ENCODE measurements around the gene CEBPZ. TPM values are rescaled to one million over a fixed set of nuclear protein-coding genes. Genes with fewer than 3 reads are reported as not detected.
"Not testable (repeated sequence)": the region's sequence is repeated elsewhere in the genome, so short reads cannot be mapped to it uniquely, and the experiment has no call there.

Gene CEBPZ
- total RNA-seq, 2 donors from 2014 or later, result 43.6 to 53.2 TPM

GRCh38 chr2:37215250-37215649 lies 16.1 kb downstream of the CEBPZ start:
- TF ChIP-seq, protein P1, sequence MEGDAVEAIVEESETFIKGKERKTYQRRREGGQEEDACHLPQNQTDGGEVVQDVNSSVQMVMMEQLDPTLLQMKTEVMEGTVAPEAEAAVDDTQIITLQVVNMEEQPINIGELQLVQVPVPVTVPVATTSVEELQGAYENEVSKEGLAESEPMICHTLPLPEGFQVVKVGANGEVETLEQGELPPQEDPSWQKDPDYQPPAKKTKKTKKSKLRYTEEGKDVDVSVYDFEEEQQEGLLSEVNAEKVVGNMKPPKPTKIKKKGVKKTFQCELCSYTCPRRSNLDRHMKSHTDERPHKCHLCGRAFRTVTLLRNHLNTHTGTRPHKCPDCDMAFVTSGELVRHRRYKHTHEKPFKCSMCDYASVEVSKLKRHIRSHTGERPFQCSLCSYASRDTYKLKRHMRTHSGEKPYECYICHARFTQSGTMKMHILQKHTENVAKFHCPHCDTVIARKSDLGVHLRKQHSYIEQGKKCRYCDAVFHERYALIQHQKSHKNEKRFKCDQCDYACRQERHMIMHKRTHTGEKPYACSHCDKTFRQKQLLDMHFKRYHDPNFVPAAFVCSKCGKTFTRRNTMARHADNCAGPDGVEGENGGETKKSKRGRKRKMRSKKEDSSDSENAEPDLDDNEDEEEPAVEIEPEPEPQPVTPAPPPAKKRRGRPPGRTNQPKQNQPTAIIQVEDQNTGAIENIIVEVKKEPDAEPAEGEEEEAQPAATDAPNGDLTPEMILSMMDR (IDR thresholded peaks at IDR 0.05), result no peak
- Histone ChIP-seq H3K4me3 (no peak overlapping the region), H3K27ac (no peak overlapping the region)

GRCh38 chr2:37211939-37212338 lies 19.5 kb downstream of the CEBPZ start:
- TF ChIP-seq, protein P1 (IDR thresholded peaks at IDR 0.05), result no peak
- no peak overlapping the region for H3K9ac ChIP-seq (ENCODE audit: low read depth in 2 of 2, low read length in 2 of 2)
- no peak overlapping the region for H3K4me3 ChIP-seq
- no peak overlapping the region for H3K27ac ChIP-seq
- H3K9me3 ChIP-seq, result no peaks in the 10 kb centered on the region
- H3K36me3 ChIP-seq, result peaks cover 13% of the 10 kb centered on the region
- intact Hi-C loops (cut with DNase I), result no loop called here
- no peaks in the 10 kb centered on the region for H3K27me3 ChIP-seq
- DNase-seq, result no peak
- H3K4me1 ChIP-seq, result no peaks in the 10 kb centered on the region

More at GRCh38 chr2:37215250-37215649, 16.1 kb downstream of the CEBPZ start:
- Histone ChIP-seq H3K27me3 (no peaks in the 10 kb centered on the region), H3K4me1 (no peaks in the 10 kb centered on the region), H3K9me3 (no peaks in the 10 kb centered on the region), H3K36me3 (no peaks in the 10 kb centered on the region), H3K9ac (ENCODE audit: low read depth in 2 of 2, low read length in 2 of 2) (no peak overlapping the region)
- intact Hi-C loops (cut with DNase I), result no loop called here
- DNase-seq, result no peak

DNA sequence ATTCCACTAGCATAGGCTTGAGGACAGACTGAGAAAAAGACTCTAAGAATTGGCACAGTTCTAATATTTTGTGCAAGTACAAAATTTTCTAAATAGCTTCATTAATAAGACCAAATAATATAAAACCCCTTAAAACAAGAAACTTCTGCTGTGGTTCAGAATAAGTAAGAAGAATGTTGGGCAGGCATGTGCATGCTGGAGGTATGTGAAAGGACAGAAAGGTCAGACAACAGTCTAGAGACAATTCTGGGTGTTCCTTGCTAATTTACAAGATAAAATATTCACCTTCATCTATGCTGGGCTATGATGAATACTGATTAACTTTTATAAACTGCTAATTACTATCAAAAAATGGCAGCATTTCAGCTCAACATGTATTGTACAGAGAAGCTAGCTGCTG lies 20.2 kb downstream of the CEBPZ start:
- Histone ChIP-seq H3K9me3 (no peaks in the 10 kb centered on the region), H3K36me3 (peaks cover 15% of the 10 kb centered on the region), H3K27ac (no peak overlapping the region), H3K9ac (ENCODE audit: low read depth in 2 of 2, low read length in 2 of 2) (no peak overlapping the region), H3K4me1 (no peaks in the 10 kb centered on the region), H3K27me3 (no peaks in the 10 kb centered on the region), H3K4me3 (no peak overlapping the region)
- no peak for DNase-seq
- TF ChIP-seq, protein P1 (IDR thresholded peaks at IDR 0.05), result no peak
- intact Hi-C loops (cut with DNase I), result no loop called here

DNA sequence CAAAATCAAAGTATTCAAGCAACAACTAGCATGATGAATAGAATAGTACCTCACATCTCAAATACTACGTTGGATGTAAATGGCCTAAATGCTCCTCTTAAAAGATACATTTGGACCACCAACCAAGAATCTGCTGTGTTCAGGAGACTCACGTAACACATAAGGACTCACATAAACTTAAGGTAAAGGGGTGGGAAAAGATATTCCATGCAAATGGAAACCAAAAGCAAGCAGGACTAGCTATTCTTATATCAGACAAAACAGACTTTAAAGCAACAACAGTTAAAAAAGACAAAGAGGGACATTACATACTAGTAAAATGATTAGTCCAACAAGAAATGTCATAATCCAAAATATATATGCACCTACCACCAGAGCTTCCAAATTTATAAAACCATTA lies 24.6 kb downstream of the CEBPZ start:
- H3K4me1 ChIP-seq; H3K4me3 ChIP-seq; intact Hi-C loops (cut with DNase I); DNase-seq; H3K9ac ChIP-seq (ENCODE audit: low read depth in 2 of 2, low read length in 2 of 2); H3K9me3 ChIP-seq; H3K27me3 ChIP-seq; H3K27ac ChIP-seq: not testable (repeated sequence)
- H3K36me3 ChIP-seq, result peaks cover 19% of the 10 kb centered on the region

DNA sequence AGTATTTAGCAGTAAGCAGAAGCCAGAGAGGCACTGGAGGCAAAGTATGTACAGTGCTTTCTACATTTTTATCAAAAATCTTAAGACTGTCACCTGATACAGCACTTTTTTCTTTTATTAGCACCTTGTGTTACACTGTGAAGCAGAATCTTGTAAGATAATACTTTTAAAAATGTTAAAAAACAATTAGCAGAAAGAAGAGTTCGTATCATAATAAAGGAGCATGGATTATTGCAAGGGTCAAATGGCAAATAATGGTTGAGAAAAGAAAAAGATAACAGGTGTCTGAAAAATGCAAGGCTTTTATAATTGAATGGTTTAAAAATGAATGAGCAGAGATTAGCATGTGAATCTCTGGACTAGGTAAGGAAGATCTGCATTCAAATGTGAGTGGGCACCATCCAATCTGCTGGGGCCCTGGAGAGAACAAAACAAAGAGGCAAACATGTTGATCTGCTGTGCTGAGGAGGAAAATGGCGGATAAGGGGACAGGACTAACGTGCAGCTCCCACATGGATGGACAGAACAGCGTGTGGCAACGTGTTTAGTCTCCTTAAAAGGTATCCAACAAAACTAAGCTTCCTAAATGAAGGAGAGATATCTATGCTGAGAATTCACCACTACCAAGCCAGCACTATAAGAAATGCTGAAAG lies 25.6 kb downstream of the CEBPZ start:
- intact Hi-C loops (cut with DNase I), result no loop called here
- no peak overlapping the region for H3K27ac ChIP-seq

DNA sequence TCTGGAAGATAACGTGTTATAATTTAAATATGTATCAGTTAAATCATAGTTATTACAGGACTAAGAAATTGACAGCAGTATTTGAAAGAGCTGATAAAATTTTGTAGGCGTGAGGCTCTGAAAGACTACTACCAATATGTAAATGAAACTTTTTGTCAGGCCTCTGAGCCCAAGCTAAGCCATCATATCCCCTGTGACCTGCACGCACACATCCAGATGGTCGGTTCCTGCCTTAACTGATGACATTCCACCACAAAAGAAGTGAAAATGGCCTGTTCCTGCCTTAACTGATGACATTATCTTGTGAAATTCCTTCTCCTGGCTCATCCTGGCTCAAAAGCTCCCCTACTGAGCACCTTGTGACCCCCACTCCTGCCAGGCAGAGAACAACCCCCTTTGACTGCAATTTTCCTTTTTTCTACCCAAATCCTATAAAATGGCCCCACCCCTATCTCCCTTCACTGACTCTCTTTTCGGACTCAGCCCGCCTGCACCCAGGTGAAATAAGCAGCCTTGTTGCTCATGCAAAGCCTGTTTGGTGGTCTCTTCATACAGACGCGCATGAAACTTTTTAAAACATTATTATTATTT lies 26.2 kb downstream of the CEBPZ start:
- H3K9ac ChIP-seq (ENCODE audit: low read depth in 2 of 2, low read length in 2 of 2); H3K4me3 ChIP-seq; DNase-seq; H3K9me3 ChIP-seq; H3K4me1 ChIP-seq; H3K27ac ChIP-seq; intact Hi-C loops (cut with DNase I); H3K27me3 ChIP-seq: not testable (repeated sequence)
- H3K36me3 ChIP-seq, result peaks cover 19% of the 10 kb centered on the region

More for the DNA sequence above, 25.6 kb downstream of the CEBPZ start:
- Histone ChIP-seq H3K36me3 (peaks cover 19% of the 10 kb centered on the region), H3K4me3 (no peak overlapping the region), H3K27me3 (no peaks in the 10 kb centered on the region), H3K9me3 (no peaks in the 10 kb centered on the region), H3K9ac (ENCODE audit: low read depth in 2 of 2, low read length in 2 of 2) (no peak overlapping the region), H3K4me1 (no peaks in the 10 kb centered on the region)
- no peak for DNase-seq
- TF ChIP-seq, protein P1 (IDR thresholded peaks at IDR 0.05), result no peak
